WTC11 (cell line): ENCODE results near the gene RPL10A.

ENCODE experiments used
- E2F1 ChIP-seq: sonication (generic); formaldehyde crosslinking; IDR thresholded peaks from 2 replicates; pipeline ENCODE4 v1.8.0; 2022; ENCODE audit warnings: mild to moderate bottlenecking, missing genetic modification reagents
- FOXJ3 ChIP-seq: sonication (generic); formaldehyde crosslinking; IDR thresholded peaks from 2 replicates; pipeline ENCODE4 v1.9.0; 2021; ENCODE audit warnings: missing genetic modification reagents, mild to moderate bottlenecking, borderline replicate concordance
- USF2 ChIP-seq: sonication (generic); formaldehyde crosslinking; IDR thresholded peaks from 2 replicates; pipeline ENCODE4 v1.8.1; 2023; ENCODE audit warnings: mild to moderate bottlenecking, missing genetic modification reagents, moderate library complexity
- ZBTB43 ChIP-seq: sonication (generic); formaldehyde crosslinking; IDR thresholded peaks from 2 replicates; pipeline ENCODE4 v1.8.1; 2023; ENCODE audit warnings: mild to moderate bottlenecking, missing genetic modification reagents
- TF ChIP-seq, protein P1 (sequence below): fragments of 200-600 bp; IDR thresholded peaks from 2 replicates; pipeline ENCODE4 v1.8.0; 2022; ENCODE audit warnings: antibody characterized with exemption
- TF ChIP-seq, protein P2 (sequence below): fragments of 250-450 bp; sonication (Bioruptor Pico); IDR thresholded peaks from 2 replicates; pipeline ENCODE4 v2.1.2; 2022; ENCODE audit warnings: mild to moderate bottlenecking, moderate library complexity
- TF ChIP-seq, protein P3 (sequence below): sonication (generic); formaldehyde crosslinking; IDR thresholded peaks from 2 replicates; pipeline ENCODE4 v1.8.1; 2022; ENCODE audit warnings: mild to moderate bottlenecking, missing genetic modification reagents, moderate library complexity, borderline replicate concordance
- TF ChIP-seq, protein P4 (sequence below): sonication (generic); formaldehyde crosslinking; IDR thresholded peaks from 2 replicates; pipeline ENCODE4 v1.8.0; 2023; ENCODE audit warnings: mild to moderate bottlenecking, missing genetic modification reagents
- TF ChIP-seq, protein P5 (sequence below): sonication (generic); formaldehyde crosslinking; IDR thresholded peaks from 2 replicates; pipeline ENCODE4 v1.8.1; 2022; ENCODE audit warnings: low read depth, mild to moderate bottlenecking, moderate library complexity, missing genetic modification reagents, borderline replicate concordance

DNA sequence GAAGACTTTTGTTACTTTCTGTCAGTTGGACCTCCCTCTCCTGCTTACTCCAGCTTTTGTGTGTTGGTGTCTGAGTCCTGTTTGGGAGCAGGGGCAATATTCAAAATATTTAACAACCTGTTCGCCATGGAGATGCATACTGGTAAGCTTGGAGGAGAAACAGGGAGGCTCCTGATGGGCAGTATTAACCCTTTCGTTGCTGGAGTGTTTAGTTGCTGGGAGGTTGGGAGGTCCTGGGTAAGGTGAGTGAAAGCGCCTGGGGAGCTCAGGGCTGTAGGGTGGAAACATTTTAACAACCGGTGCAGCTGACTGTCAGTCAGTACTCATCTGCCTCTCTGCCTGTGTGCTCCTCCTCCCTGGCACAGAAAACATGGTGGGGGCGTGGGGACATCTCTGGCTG, 40.3 kb downstream of the RPL10A start:
- TF ChIP-seq USF2 (CRISPR knock-in tag) (no peak), ZBTB43 (CRISPR knock-in tag) (no peak), E2F1 (CRISPR knock-in tag) (no peak), FOXJ3 (CRISPR knock-in tag) (no peak)
- TF ChIP-seq, protein P1, sequence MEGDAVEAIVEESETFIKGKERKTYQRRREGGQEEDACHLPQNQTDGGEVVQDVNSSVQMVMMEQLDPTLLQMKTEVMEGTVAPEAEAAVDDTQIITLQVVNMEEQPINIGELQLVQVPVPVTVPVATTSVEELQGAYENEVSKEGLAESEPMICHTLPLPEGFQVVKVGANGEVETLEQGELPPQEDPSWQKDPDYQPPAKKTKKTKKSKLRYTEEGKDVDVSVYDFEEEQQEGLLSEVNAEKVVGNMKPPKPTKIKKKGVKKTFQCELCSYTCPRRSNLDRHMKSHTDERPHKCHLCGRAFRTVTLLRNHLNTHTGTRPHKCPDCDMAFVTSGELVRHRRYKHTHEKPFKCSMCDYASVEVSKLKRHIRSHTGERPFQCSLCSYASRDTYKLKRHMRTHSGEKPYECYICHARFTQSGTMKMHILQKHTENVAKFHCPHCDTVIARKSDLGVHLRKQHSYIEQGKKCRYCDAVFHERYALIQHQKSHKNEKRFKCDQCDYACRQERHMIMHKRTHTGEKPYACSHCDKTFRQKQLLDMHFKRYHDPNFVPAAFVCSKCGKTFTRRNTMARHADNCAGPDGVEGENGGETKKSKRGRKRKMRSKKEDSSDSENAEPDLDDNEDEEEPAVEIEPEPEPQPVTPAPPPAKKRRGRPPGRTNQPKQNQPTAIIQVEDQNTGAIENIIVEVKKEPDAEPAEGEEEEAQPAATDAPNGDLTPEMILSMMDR: no peak
- TF ChIP-seq, protein P2, sequence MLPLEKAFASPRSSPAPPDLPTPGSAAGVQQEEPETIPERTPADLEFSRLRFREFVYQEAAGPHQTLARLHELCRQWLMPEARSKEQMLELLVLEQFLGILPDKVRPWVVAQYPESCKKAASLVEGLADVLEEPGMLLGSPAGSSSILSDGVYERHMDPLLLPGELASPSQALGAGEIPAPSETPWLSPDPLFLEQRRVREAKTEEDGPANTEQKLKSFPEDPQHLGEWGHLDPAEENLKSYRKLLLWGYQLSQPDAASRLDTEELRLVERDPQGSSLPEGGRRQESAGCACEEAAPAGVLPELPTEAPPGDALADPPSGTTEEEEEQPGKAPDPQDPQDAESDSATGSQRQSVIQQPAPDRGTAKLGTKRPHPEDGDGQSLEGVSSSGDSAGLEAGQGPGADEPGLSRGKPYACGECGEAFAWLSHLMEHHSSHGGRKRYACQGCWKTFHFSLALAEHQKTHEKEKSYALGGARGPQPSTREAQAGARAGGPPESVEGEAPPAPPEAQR (CRISPR knock-in tag): no peak
- TF ChIP-seq, protein P3, sequence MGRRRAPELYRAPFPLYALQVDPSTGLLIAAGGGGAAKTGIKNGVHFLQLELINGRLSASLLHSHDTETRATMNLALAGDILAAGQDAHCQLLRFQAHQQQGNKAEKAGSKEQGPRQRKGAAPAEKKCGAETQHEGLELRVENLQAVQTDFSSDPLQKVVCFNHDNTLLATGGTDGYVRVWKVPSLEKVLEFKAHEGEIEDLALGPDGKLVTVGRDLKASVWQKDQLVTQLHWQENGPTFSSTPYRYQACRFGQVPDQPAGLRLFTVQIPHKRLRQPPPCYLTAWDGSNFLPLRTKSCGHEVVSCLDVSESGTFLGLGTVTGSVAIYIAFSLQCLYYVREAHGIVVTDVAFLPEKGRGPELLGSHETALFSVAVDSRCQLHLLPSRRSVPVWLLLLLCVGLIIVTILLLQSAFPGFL: no peak
- TF ChIP-seq, protein P4, sequence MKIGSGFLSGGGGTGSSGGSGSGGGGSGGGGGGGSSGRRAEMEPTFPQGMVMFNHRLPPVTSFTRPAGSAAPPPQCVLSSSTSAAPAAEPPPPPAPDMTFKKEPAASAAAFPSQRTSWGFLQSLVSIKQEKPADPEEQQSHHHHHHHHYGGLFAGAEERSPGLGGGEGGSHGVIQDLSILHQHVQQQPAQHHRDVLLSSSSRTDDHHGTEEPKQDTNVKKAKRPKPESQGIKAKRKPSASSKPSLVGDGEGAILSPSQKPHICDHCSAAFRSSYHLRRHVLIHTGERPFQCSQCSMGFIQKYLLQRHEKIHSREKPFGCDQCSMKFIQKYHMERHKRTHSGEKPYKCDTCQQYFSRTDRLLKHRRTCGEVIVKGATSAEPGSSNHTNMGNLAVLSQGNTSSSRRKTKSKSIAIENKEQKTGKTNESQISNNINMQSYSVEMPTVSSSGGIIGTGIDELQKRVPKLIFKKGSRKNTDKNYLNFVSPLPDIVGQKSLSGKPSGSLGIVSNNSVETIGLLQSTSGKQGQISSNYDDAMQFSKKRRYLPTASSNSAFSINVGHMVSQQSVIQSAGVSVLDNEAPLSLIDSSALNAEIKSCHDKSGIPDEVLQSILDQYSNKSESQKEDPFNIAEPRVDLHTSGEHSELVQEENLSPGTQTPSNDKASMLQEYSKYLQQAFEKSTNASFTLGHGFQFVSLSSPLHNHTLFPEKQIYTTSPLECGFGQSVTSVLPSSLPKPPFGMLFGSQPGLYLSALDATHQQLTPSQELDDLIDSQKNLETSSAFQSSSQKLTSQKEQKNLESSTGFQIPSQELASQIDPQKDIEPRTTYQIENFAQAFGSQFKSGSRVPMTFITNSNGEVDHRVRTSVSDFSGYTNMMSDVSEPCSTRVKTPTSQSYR (CRISPR knock-in tag): no peak
- TF ChIP-seq, protein P5, sequence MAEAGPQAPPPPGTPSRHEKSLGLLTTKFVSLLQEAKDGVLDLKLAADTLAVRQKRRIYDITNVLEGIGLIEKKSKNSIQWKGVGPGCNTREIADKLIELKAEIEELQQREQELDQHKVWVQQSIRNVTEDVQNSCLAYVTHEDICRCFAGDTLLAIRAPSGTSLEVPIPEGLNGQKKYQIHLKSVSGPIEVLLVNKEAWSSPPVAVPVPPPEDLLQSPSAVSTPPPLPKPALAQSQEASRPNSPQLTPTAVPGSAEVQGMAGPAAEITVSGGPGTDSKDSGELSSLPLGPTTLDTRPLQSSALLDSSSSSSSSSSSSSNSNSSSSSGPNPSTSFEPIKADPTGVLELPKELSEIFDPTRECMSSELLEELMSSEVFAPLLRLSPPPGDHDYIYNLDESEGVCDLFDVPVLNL (CRISPR knock-in tag): no peak
